K562 (cell line): Measurements from ENCODE around the gene CEP57. TPM values are rescaled to one million over a fixed set of nuclear protein-coding genes. Genes with fewer than 3 reads are reported as not detected.

ENCODE experiments used
- ATAC-seq: fragments of 200-7000 bp; cut with Tn5 transposase; 3 replicates; pipeline ENCODE4 v1.9.1; 2020; ENCODE audit warnings: moderate library complexity
- BruUV-seq: library from RNA; stranded (reverse); fragments of 400-500 nt; replicated peaks from 2 replicates; lab custom pipeline; 2021; lab: Mats Ljungman, UMichigan
- CTCF ChIA-PET: fragments of 300-600 bp; formaldehyde crosslinking; extraction: SDS; loops from one replicate; lab custom pipeline; 2021; ENCODE audit warnings: low intra/inter-chr PET ratio; lab: Yijun Ruan, JAX
- POLR2A ChIA-PET: fragments of 300-600, 350-650 bp; sonication (Branson Sonifier 250); formaldehyde crosslinking; extraction: SDS; loops from one replicate; lab custom pipeline; 2021; ENCODE audit warnings: antibody characterized with exemption, inconsistent platforms; lab: Yijun Ruan, JAX
- DNase-seq, 4 experiments: peaks; one replicate each; pipeline versions ENCODE4 v3.0.0 to v3.0.0-alpha.2; 2011 to 2018; ENCODE audit warnings: low spot score in 3 of 4, mixed read lengths in 3 of 4; ENCODE audit errors: extremely low read depth in 1 of 4
- FAIRE-seq: peaks from 2 replicates; lab custom pipeline; 2011; peaks lifted over from hg19 to GRCh38; lab: Jason Lieb, UNC
- H2AFZ ChIP-seq: 2 replicates; pipeline ENCODE4 v1.6.0; 2011; ENCODE audit warnings: low read depth, low read length, control low read depth, inconsistent platforms
- H3K27ac ChIP-seq: fragments of 200-600 bp; 3 replicates; pipeline ENCODE4 v1.8.0; 2011; ENCODE audit warnings: low read depth, mild to moderate bottlenecking, control low read depth, inconsistent platforms, low read length, moderate library complexity, mixed read lengths; ENCODE audit errors: extremely low read depth
- H3K27me3 ChIP-seq, 2 experiments: fragments of 300-600 bp in 1 of 2; 2 replicates in 1 of 2; 3 replicates in 1 of 2; pipeline versions ENCODE4 v1.6.0 to v1.8.0; 2011; ENCODE audit warnings: inconsistent platforms in 2 of 2, low read length in 2 of 2, mild to moderate bottlenecking in 1 of 2, mixed read lengths in 1 of 2, moderate library complexity in 1 of 2; ENCODE audit not compliant: control insufficient read depth in 2 of 2, insufficient read depth in 2 of 2
- H3K36me3 ChIP-seq: fragments of 300-600 bp; 3 replicates; pipeline ENCODE4 v1.8.0; 2011; ENCODE audit warnings: mild to moderate bottlenecking, low read length, inconsistent platforms; ENCODE audit not compliant: control insufficient read depth, insufficient read depth
- H3K4me1 ChIP-seq, 2 experiments: fragments of 200-600 bp in 1 of 2; replicated peaks in 1 of 2; 2 replicates in 1 of 2; 3 replicates in 1 of 2; pipeline versions ENCODE4 v1.5.1 to v1.8.0; 2011; ENCODE audit warnings: inconsistent platforms in 2 of 2, low read length in 2 of 2, mild to moderate bottlenecking in 1 of 2, mixed read lengths in 1 of 2, moderate library complexity in 1 of 2; ENCODE audit not compliant: control insufficient read depth in 2 of 2, insufficient read depth in 2 of 2
- H3K4me2 ChIP-seq: 2 replicates; pipeline ENCODE4 v1.6.1; 2011; ENCODE audit warnings: low read length, control low read depth, inconsistent platforms, mixed read lengths; ENCODE audit not compliant: insufficient read depth
- H3K4me3 ChIP-seq: fragments of 200-600 bp; sonication (generic), shearing (Covaris generic); 2 replicates; pipeline ENCODE4 v1.5.1; 2016; ENCODE audit warnings: control low read depth, inconsistent platforms
- H3K79me2 ChIP-seq: fragments of 200-600 bp; 3 replicates; pipeline ENCODE4 v1.8.0; 2011; ENCODE audit warnings: low read length, inconsistent platforms; ENCODE audit not compliant: control insufficient read depth, insufficient read depth
- H3K9ac ChIP-seq, 2 experiments: 2 replicates each; pipeline versions ENCODE4 v1.6.0 to v1.6.1; 2011; ENCODE audit warnings: low read depth in 2 of 2, low read length in 2 of 2, control low read depth in 1 of 2, inconsistent platforms in 1 of 2, mild to moderate bottlenecking in 1 of 2, mixed read lengths in 1 of 2; ENCODE audit not compliant: insufficient read depth in 1 of 2
- H3K9me1 ChIP-seq: one replicate; pipeline ENCODE4 v1.6.0; 2011; ENCODE audit warnings: inconsistent platforms, mild to moderate bottlenecking, low read length, moderate library complexity; ENCODE audit not compliant: control insufficient read depth, insufficient read depth
- H3K9me3 ChIP-seq: replicated peaks from 2 replicates; pipeline ENCODE4 v1.5.1; 2011; ENCODE audit warnings: low read depth, low read length, inconsistent platforms; ENCODE audit not compliant: control insufficient read depth, insufficient read depth
- H4K20me1 ChIP-seq: replicated peaks from 2 replicates; pipeline ENCODE4 v1.6.1; 2011; ENCODE audit warnings: low read length, inconsistent platforms, mixed read lengths; ENCODE audit not compliant: control insufficient read depth, insufficient read depth
- DACH1 ChIP-seq: fragments of 450-650 bp; IDR thresholded peaks from 2 replicates; pipeline ENCODE4 v1.6.1; 2018; ENCODE audit not compliant: partially characterized antibody
- FOXM1 ChIP-seq, 2 experiments: fragments of 450-650 bp in 1 of 2; sonication (generic) in 1 of 2; formaldehyde crosslinking in 1 of 2; IDR thresholded peaks; 2 replicates each; pipeline versions ENCODE4 v1.6.1 to v1.9.0; 2017 to 2022; ENCODE audit warnings: low read depth in 2 of 2, mild to moderate bottlenecking in 2 of 2, missing genetic modification reagents in 1 of 2, moderate library complexity in 1 of 2
- GATA2 ChIP-seq: sonication (generic); formaldehyde crosslinking; IDR thresholded peaks from 2 replicates; pipeline ENCODE4 v1.4.0; 2020; ENCODE audit warnings: mild to moderate bottlenecking, missing genetic modification reagents
- MYBL2 ChIP-seq, 2 experiments: fragments of 450-650 bp in 1 of 2; sonication (generic) in 1 of 2; formaldehyde crosslinking in 1 of 2; IDR thresholded peaks; 2 replicates each; pipeline versions ENCODE4 v1.6.1 to v1.8.1; 2017 to 2022; ENCODE audit warnings: borderline replicate concordance in 1 of 2, inconsistent platforms in 1 of 2, low read depth in 1 of 2, mild to moderate bottlenecking in 1 of 2, missing genetic modification reagents in 1 of 2, moderate library complexity in 1 of 2
- PCBP2 ChIP-seq: fragments of 200-400 bp; formaldehyde crosslinking; IDR thresholded peaks from 2 replicates; pipeline ENCODE4 v1.6.1; 2018; ENCODE audit warnings: low read length, low read depth, mild to moderate bottlenecking, moderate library complexity; ENCODE audit not compliant: poor library complexity, severe bottlenecking
- SMARCA4 ChIP-seq: fragments of 450-650 bp; IDR thresholded peaks from 2 replicates; pipeline ENCODE4 v1.6.1; 2016
- ZNF384 ChIP-seq: IDR thresholded peaks from 2 replicates; pipeline ENCODE4 v1.6.1; 2012; ENCODE audit warnings: low read depth, low read length, improper control_type of control experiment
- ZNF766 ChIP-seq: fragments of 200-800 bp; sonication (Bioruptor generic); conservative IDR thresholded peaks from 2 replicates; pipeline ENCODE4 v1.6.1; 2016; ENCODE audit warnings: missing genetic modification characterization, missing compliant biosample characterization
- WGBS: fragments of 100-300 bp; shearing (Covaris generic); methylation state at CpG from one replicate; pipeline ENCODE4 v1.1.6; 2016; ENCODE audit warnings: low coverage, mixed read lengths; ENCODE audit not compliant: insufficient coverage; ENCODE audit errors: missing lambda C conversion rate; 5-methylcytosine and 5-hydroxymethylcytosine counted together
- in situ Hi-C: fragments of 300-500 bp; cut with MboI; formaldehyde crosslinking; loops from 4 replicates; pipeline ENCODE4 v1.15.0; 2018; ENCODE audit warnings: inconsistent platforms, mixed read lengths
- intact Hi-C: fragments of 100-400 bp; cut with micrococcal nuclease; formaldehyde crosslinking; loops from 2 replicates; pipeline ENCODE4 v1.14.2; 2022
- polyA plus RNA-seq, 8 experiments: library from polyadenylated mRNA; depleted of rRNA in 4 of 8; stranded (reverse) in 5 of 8; unstranded in 3 of 8; fragments of >200 nt; fragmentation: Nextera tagmentation in 2 of 8; fragmentation: Illumina TruSeq in 1 of 8; extraction: Ambion mirVana in 2 of 8; extraction: Trizol in 1 of 8; gene quantifications; 2 replicates each; pipeline versions ENCODE4 v1.2.1 to v1.2.3, GENCODE V29; 2011 to 2014; ENCODE audit warnings: inconsistent platforms in 1 of 8, missing spikeins in 1 of 8
- total RNA-seq, 7 experiments: library from RNA; depleted of rRNA in 6 of 7; stranded (reverse); fragments of >200 nt in 6 of 7; fragmentation: Illumina TruSeq in 2 of 7; extraction: Trizol in 2 of 7; gene quantifications; 2 replicates each; pipeline versions ENCODE4 v1.2.1 to v1.2.3, GENCODE V29; 2011 to 2021; ENCODE audit warnings: low replicate concordance in 1 of 7
- TF ChIP-seq, protein P1 (sequence below): sonication (generic); IDR thresholded peaks from 2 replicates; pipeline ENCODE4 v1.6.1; 2016

Gene CEP57
- total and polyA plus RNA-seq, 9 of the 15 experiments (the other 6 are each of a cell fraction or from before 2014, with no cell fraction given): 25.1 to 88.1 (median 65.2) TPM

GRCh38 chr11:95792700-95793099 is 2.4 kb downstream of the CEP57 start:
- peaks cover 6% of the 10 kb centered on the region; the same call in 1 of the 2 replicates for H4K20me1 ChIP-seq
- TF ChIP-seq, protein P1, sequence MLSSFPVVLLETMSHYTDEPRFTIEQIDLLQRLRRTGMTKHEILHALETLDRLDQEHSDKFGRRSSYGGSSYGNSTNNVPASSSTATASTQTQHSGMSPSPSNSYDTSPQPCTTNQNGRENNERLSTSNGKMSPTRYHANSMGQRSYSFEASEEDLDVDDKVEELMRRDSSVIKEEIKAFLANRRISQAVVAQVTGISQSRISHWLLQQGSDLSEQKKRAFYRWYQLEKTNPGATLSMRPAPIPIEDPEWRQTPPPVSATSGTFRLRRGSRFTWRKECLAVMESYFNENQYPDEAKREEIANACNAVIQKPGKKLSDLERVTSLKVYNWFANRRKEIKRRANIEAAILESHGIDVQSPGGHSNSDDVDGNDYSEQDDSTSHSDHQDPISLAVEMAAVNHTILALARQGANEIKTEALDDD: 0 out of 2 replicates have a peak, but pooled peaks have one; percentile 49
- TF ChIP-seq ZNF384 (peak; percentile 69; the same call in 1 of the 2 replicates), ZNF766 (CRISPR knock-in tag) (no peak), PCBP2 (no peak), FOXM1 (IDR thresholded peaks at IDR 0.05; ENCODE audit: low read depth) (peak; percentile 19; the same call in 1 of the 2 replicates), FOXM1 (CRISPR knock-in tag; IDR thresholded peaks at IDR 0.05; ENCODE audit: low read depth) (no peak), MYBL2 (IDR thresholded peaks at IDR 0.05; ENCODE audit: low read depth) (0 out of 2 replicates have a peak, but pooled peaks have one; percentile 9), MYBL2 (CRISPR knock-in tag; IDR thresholded peaks at IDR 0.05; ENCODE audit: borderline replicate concordance) (no peak), SMARCA4 (0 out of 2 replicates have a peak, but pooled peaks have one; percentile 10), DACH1 (peak; percentile 77), GATA2 (CRISPR knock-in tag) (0 out of 2 replicates have a peak, but pooled peaks have one; percentile 35)
- TF ChIP-seq, all 486 proteins: peak for 7
- Histone ChIP-seq H3K79me2 (peaks cover 95% of the 10 kb centered on the region), H3K9me3 (no peaks in the 10 kb centered on the region), H3K36me3 (peaks cover 25% of the 10 kb centered on the region), H3K4me3 (peak overlapping the region; percentile 88), H3K27ac (peak overlapping the region; percentile 99), H3K4me2 (peak overlapping the region; percentile 95), H3K9ac (peak overlapping the region in 1 of 2 experiments; percentile 99; a peak in 3 of 4 replicates), H3K4me1 (peaks cover 4 to 14% of the 10 kb centered on the region in 2 experiments; a peak in 4 of 5 replicates), H2AFZ (no peak overlapping the region), H3K9me1 (no peaks in the 10 kb centered on the region), H3K27me3 (no peaks in the 10 kb centered on the region)
- intact Hi-C loops: loop anchor here (5.0 kb wide), 1 partner anchor 450 kb away; no protein-coding TSS in a partner anchor
- ChIA-PET POLR2A (interaction anchor here (0.9 to 1.7 kb wide), 3 partner anchors 35 to 549 kb away, joined by 3 to 5 read pairs (median 3); no protein-coding TSS in a partner anchor), CTCF (no interaction called here)
- ATAC-seq: no peak
- WGBS: 4% methylated on average over 7 of the region's 7 CpGs
- DNase-seq: peak in 1 of 4 experiments; percentile 27
- FAIRE-seq: no peak
- in situ Hi-C loops: no loop called here
- no TSS peak for BruUV-seq
